Stomach (tissue), 4 donors: ENCODE data around the gene TPMT.
"Not testable (repeated sequence)": the region's sequence is repeated elsewhere in the genome, so short reads cannot be mapped to it uniquely, and the experiment has no call there.

Experiments used
- EP300 ChIP-seq: sonication (generic); formaldehyde crosslinking; IDR thresholded peaks from one replicate; pipeline ENCODE4 v1.6.1; 2017; ENCODE audit warnings: antibody characterized with exemption
- POLR2A ChIP-seq, 4 donors: fragments of 450-650 bp; IDR thresholded peaks; one replicate each; pipeline ENCODE4 v1.6.1; 2016; ENCODE audit warnings: antibody characterized with exemption in 4 of 4, control low read depth in 2 of 4, mild to moderate bottlenecking in 1 of 4, moderate library complexity in 1 of 4
- POLR2AphosphoS5 ChIP-seq, 3 donors: sonication (generic); formaldehyde crosslinking; IDR thresholded peaks; one replicate each; pipeline ENCODE4 v1.6.1; 2016; ENCODE audit warnings: antibody characterized with exemption in 3 of 3
- TF ChIP-seq, protein P1 (sequence below), 7 experiments: fragments of 450-650 bp in 4 of 7; fragments of 200-600 bp in 3 of 7; sonication (generic) in 3 of 7; IDR thresholded peaks; one replicate each; pipeline ENCODE4 v1.5.1; 2016 to 2019; ENCODE audit warnings: antibody characterized with exemption in 7 of 7, control low read depth in 2 of 7, mild to moderate bottlenecking in 1 of 7

DNA sequence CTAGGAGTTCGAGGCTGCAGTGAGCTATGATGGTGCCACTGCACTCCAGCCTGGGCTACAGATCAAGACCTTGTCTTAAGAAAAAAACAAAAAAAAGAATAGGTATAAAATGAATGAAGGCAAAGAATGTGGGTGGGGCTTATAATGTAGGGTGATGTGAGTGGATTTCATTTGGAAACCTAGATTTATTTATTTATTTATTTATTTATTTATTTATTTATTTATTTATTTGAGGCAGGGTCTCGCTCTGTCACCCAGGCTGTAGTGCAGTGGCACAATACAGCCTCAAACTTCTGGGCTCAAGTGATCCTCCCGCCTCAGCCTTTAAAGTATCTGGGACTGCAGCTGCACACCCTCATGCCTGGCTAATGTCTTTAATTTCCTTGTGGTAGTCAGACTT, 3.5 kb downstream of the TPMT start:
- TF ChIP-seq POLR2A (IDR thresholded peaks at IDR 0.05); EP300; POLR2AphosphoS5 (IDR thresholded peaks at IDR 0.05): not testable (repeated sequence)
- TF ChIP-seq, protein P1, sequence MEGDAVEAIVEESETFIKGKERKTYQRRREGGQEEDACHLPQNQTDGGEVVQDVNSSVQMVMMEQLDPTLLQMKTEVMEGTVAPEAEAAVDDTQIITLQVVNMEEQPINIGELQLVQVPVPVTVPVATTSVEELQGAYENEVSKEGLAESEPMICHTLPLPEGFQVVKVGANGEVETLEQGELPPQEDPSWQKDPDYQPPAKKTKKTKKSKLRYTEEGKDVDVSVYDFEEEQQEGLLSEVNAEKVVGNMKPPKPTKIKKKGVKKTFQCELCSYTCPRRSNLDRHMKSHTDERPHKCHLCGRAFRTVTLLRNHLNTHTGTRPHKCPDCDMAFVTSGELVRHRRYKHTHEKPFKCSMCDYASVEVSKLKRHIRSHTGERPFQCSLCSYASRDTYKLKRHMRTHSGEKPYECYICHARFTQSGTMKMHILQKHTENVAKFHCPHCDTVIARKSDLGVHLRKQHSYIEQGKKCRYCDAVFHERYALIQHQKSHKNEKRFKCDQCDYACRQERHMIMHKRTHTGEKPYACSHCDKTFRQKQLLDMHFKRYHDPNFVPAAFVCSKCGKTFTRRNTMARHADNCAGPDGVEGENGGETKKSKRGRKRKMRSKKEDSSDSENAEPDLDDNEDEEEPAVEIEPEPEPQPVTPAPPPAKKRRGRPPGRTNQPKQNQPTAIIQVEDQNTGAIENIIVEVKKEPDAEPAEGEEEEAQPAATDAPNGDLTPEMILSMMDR (IDR thresholded peaks at IDR 0.05), result not testable (repeated sequence)
